Activated CD8-positive, alpha-beta T cell treated with anti-CD3 and anti-CD28 coated beads for 36 hours (primary cell): ENCODE data around the gene PANX2. TPM values are rescaled to one million over a fixed set of nuclear protein-coding genes. Genes with fewer than 3 reads are reported as not detected.

Experiments
- ATAC-seq: fragments of 200-7000 bp; cut with Tn5 transposase; one replicate; pipeline ENCODE4 v1.10.0; 2021; ENCODE audit warnings: mild to moderate bottlenecking, moderate library complexity
- CTCF ChIA-PET: fragments of 350-600 bp; sonication (Branson Sonifier 250); formaldehyde crosslinking; loops from one replicate; lab custom pipeline; 2021; ENCODE audit warnings: antibody characterized with exemption; lab: Charles Lee
- POLR2A ChIA-PET: fragments of 350-600 bp; sonication (Branson Sonifier 250); formaldehyde crosslinking; loops from one replicate; lab custom pipeline; 2021; ENCODE audit warnings: antibody characterized with exemption; lab: Charles Lee
- DNase-seq: peaks from one replicate; pipeline ENCODE4 v3.0.0-alpha.2; 2020
- H3K27ac Mint-ChIP-seq: one replicate; pipeline ENCODE4 v1.8.0; 2021; ENCODE audit warnings: mild to moderate bottlenecking, mixed read lengths
- H3K27me3 Mint-ChIP-seq: one replicate; pipeline ENCODE4 v1.8.0; 2021; ENCODE audit warnings: mixed read lengths
- H3K36me3 Mint-ChIP-seq: one replicate; pipeline ENCODE4 v1.8.0; 2021; ENCODE audit warnings: low read depth, mixed read lengths
- H3K4me1 Mint-ChIP-seq: one replicate; pipeline ENCODE4 v1.8.0; 2021; ENCODE audit warnings: low read depth, mixed read lengths
- H3K4me3 Mint-ChIP-seq: one replicate; pipeline ENCODE4 v1.8.0; 2021; ENCODE audit warnings: mild to moderate bottlenecking, moderate library complexity, mixed read lengths
- H3K9me3 Mint-ChIP-seq: one replicate; pipeline ENCODE4 v1.8.0; 2021; ENCODE audit warnings: mixed read lengths
- CTCF ChIP-seq: fragments of 200-600 bp; IDR thresholded peaks from one replicate; pipeline ENCODE4 v1.8.0; 2022; ENCODE audit warnings: antibody characterized with exemption, mild to moderate bottlenecking
- intact Hi-C: fragments of 100-400 bp; cut with micrococcal nuclease; formaldehyde crosslinking; loops from one replicate; pipeline ENCODE4 v1.10.0; 2022
- total RNA-seq, 2 experiments: library from RNA; stranded (reverse); gene quantifications; one replicate each; pipeline ENCODE4 v1.2.3, GENCODE V29; 2021

The PANX2 gene
- total RNA-seq, 2 experiments from 2014 or later, result 3.3 to 3.9 TPM

- CTCF ChIA-PET, result interaction anchor here (1.2 kb wide), 1 partner anchor 35 kb away, joined by 3 read pairs; no protein-coding TSS in a partner anchor
- Mint-ChIP-seq H3K27me3 (peaks cover 1% of the 10 kb centered on the region), H3K4me1 (peaks cover 23% of the 10 kb centered on the region), H3K9me3 (no peaks in the 10 kb centered on the region), H3K36me3 (peaks cover 5% of the 10 kb centered on the region), H3K4me3 (peak overlapping the region; percentile 65), H3K27ac (no peak overlapping the region)
- DNase-seq (no peak), ATAC-seq (no peak)
- POLR2A ChIA-PET, result no interaction called here
- TF ChIP-seq CTCF, result no peak
- intact Hi-C loops, result no loop called here
Observed at GRCh38 chr22:50184004-50184901, 13.7 kb downstream of the PANX2 start.

DNA sequence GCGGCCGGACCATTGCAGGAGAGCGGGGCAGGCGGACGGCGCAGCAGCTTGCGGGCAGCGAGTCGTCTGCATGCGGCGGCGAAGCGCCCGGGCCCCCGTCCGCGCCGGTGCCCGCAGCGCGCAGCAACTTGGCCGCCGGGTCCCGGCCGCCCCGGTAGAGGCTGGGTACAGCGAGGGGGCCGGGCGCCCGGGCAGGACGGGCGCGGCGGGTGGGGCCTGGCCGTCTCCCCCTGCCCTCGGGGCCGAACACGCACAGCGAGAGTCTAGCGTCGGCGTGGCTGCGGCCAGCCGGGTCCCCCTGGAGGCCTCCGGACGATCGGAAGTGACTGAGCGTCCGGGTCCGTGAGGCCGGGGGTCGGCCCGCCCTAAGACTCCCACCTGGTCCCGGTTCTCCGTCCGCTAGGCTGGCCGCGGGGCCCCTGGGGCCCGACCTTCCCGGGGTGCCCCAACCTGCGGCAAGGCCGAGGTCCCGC, 14.4 kb downstream of the PANX2 start:
- Mint-ChIP-seq H3K4me1 (peaks cover 27% of the 10 kb centered on the region), H3K27ac (no peak overlapping the region), H3K27me3 (peaks cover 1% of the 10 kb centered on the region), H3K9me3 (no peaks in the 10 kb centered on the region), H3K36me3 (peaks cover 5% of the 10 kb centered on the region), H3K4me3 (peak overlapping the region; percentile 76)
- ChIA-PET CTCF (interaction anchor here (1.2 kb wide), 1 partner anchor 36 kb away, joined by 3 read pairs; no protein-coding TSS in a partner anchor), POLR2A (no interaction called here)
- intact Hi-C loops, result no loop called here
- ATAC-seq, result no peak
- DNase-seq, result no peak
- TF ChIP-seq CTCF, result no peak

GRCh38 chr22:50185375-50186087, 15.0 kb downstream of the PANX2 start, which contains the start of gene TRABD:
TRABD (plus strand) TSS chr22:50185913; CDS start chr22:50193061, 7,148 bp downstream.
- Mint-ChIP-seq H3K27ac (peak within 1 kb of the TSS; percentile 88), H3K9me3 (no peaks in the 10 kb centered on the region), H3K4me1 (peaks cover 28% of the 10 kb centered on the region), H3K36me3 (peaks cover 5% of the 10 kb centered on the region), H3K4me3 (peak within 1 kb of the TSS; percentile 91), H3K27me3 (peaks cover 1% of the 10 kb centered on the region)
- peak; percentile 91 for DNase-seq
- ATAC-seq, result peak; percentile 79
- intact Hi-C loops, result no loop called here
- CTCF ChIA-PET, result no interaction called here
- POLR2A ChIA-PET, result interaction anchor here (1.9 kb wide), 1 partner anchor 14 kb away, joined by 4 read pairs; no protein-coding TSS in a partner anchor
- no peak for TF ChIP-seq CTCF

GRCh38 chr22:50186181-50186714, 15.7 kb downstream of the PANX2 start:
- DNase-seq, result no peak
- POLR2A ChIA-PET, result interaction anchor here (1.3 to 1.9 kb wide), 3 partner anchors 11 to 16 kb away, joined by 4 read pairs; partner anchors contain the start of gene PANX2

More at GRCh38 chr22:50186181-50186714, 15.7 kb downstream of the PANX2 start:
- ATAC-seq, result no peak
- Mint-ChIP-seq H3K4me1 (peaks cover 31% of the 10 kb centered on the region), H3K9me3 (no peaks in the 10 kb centered on the region), H3K36me3 (peaks cover 7% of the 10 kb centered on the region), H3K27ac (peak overlapping the region; percentile 88), H3K4me3 (peak overlapping the region; percentile 91), H3K27me3 (peaks cover 1% of the 10 kb centered on the region)
- no peak for TF ChIP-seq CTCF
- CTCF ChIA-PET, result no interaction called here
- intact Hi-C loops, result no loop called here
